LNCAP (cell line): ENCODE data around the gene SCGB2B2.

ENCODE experiments used
- TF ChIP-seq, protein P1 (sequence below): fragments of 450-650 bp; IDR thresholded peaks from 2 replicates; pipeline ENCODE4 v1.5.1; 2017; ENCODE audit warnings: mild to moderate bottlenecking

The SCGB2B2 gene

DNA sequence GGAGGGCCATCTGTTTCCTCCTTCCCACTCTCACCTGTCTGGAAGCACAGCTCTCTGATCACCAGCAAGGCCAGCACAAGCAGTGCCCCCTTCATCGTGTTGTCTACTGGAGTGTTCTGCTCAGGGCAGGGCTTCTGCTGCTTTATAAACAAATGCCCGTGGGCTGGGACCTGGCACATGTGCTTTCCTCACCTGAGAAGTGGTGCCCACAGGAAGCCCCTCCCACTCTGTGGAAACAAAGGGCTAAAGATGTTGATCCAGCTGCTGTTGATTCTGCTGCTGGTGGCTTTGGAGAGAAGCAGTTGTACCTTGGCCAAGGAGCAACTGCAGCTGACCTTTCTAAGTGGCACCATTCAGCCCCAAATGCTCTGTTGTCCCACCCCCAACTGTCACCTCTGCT, 30.7 kb upstream of the SCGB2B2 start:
- TF ChIP-seq, protein P1, sequence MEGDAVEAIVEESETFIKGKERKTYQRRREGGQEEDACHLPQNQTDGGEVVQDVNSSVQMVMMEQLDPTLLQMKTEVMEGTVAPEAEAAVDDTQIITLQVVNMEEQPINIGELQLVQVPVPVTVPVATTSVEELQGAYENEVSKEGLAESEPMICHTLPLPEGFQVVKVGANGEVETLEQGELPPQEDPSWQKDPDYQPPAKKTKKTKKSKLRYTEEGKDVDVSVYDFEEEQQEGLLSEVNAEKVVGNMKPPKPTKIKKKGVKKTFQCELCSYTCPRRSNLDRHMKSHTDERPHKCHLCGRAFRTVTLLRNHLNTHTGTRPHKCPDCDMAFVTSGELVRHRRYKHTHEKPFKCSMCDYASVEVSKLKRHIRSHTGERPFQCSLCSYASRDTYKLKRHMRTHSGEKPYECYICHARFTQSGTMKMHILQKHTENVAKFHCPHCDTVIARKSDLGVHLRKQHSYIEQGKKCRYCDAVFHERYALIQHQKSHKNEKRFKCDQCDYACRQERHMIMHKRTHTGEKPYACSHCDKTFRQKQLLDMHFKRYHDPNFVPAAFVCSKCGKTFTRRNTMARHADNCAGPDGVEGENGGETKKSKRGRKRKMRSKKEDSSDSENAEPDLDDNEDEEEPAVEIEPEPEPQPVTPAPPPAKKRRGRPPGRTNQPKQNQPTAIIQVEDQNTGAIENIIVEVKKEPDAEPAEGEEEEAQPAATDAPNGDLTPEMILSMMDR, result no peak

DNA sequence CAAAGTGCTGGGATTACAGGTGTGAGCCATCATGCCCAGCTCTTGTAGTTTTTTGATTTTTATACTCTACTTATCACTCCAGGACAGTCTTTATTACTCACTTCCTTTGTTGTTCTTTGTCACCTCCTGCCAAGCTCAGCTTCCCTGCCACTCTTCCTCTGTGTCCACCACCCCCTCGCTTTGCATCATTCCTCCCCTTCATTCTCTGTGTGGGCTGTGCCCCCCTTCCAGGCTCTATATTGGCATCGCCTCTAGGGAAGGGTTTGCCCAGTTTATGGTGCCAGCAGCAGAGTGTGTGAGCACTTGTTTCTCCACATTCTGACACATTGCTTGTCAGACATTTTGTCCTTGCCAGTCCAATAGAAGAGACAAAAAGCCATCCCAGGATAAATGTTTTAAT, 15.6 kb upstream of the SCGB2B2 start:
- TF ChIP-seq, protein P1, result no peak

DNA sequence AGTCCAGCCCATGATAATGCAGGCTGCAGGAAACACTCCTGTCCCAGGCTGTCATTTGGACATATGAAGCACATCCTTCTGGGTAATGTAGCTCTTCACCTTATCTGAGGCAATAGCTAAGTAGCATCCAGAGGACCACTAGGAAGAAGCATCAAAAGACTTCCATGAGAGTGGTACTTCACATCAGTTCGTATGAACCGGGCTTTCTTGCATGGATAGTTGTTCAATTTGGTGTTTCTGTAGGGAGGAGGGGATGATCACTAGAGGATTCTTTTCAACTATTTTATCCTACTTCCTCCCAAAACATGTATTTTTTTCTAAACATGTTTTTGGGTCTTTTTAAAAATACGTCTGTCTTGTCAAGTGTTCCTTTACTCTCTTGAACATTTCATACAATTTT, 13.4 kb upstream of the SCGB2B2 start:
- TF ChIP-seq, protein P1, result no peak

DNA sequence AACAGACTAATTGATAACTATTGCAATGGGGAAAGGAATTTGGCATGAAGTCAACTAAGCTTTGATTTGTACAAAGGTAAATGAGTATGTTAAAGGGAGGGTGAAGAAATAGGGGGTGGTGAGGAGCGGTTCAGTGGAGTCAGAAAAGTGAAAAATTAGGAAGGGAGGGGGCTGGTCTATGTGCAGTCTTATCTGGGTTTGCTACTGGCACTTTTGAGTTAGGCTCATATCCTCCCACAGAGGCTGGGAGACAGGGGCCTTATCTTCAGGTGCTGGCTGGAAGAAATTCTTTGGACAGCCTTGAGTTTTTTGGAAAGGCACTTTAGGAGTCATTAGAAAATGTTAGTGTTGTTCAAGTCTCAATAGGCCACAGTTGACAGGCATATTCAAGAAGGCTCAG, 11.6 kb upstream of the SCGB2B2 start:
- TF ChIP-seq, protein P1, result no peak

DNA sequence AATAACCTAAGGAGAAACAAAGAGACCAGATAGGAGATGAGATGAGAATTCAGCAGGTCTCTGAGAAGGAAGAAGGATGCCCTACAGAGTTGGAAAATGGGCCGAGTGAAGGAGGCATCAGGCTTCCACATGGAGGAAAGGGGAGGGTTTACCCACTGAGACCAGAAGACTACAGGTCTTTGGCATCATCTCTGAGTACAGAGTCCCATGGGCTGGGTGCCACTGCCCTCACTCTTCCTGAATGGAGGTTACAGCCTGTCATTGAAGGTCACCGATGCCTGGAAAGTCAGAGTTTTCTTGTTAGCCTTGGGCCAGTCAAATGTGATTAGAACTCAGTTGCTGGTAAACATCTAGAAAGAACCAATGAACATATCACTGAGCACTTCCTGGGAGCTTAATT, 10.4 kb upstream of the SCGB2B2 start:
- TF ChIP-seq, protein P1, result no peak

DNA sequence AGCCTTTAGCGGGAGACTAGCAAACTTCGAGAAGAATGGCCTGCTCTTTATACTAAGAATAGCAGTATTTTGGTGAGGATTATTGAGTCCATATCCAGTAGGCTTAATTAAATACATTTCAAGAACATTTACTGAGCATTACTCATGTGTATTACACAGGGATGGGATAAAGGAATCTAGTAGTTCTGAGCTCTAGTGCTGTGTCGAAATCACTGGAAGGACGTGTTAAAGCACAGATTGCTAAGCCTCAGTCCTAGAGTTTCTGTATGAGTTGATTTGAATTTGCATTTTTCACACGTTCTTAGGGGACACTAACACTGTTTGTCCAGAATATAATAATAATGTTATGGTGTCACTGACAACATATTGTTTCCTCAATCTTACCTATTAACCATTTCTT, 9.5 kb upstream of the SCGB2B2 start:
- TF ChIP-seq, protein P1, result no peak

DNA sequence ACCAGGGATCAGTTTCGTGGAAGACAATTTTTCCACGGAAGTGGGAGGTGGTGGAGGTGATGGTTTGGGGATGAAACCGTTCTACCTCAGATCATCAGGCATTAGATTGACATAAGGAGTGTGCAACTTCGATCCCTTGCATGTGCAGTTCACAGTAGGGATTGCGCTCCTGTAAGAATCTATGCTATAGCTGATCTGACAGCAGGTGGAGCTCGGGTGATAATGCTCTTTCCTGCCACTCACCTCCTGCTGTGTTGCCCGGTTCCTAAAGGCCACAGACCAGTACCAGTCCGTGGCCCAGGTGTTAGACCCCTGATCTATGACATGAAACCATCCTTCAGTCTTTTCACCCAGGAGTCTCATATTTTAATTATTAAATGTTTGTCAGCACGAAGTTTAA, 4.5 kb upstream of the SCGB2B2 start:
- TF ChIP-seq, protein P1, result no peak

DNA sequence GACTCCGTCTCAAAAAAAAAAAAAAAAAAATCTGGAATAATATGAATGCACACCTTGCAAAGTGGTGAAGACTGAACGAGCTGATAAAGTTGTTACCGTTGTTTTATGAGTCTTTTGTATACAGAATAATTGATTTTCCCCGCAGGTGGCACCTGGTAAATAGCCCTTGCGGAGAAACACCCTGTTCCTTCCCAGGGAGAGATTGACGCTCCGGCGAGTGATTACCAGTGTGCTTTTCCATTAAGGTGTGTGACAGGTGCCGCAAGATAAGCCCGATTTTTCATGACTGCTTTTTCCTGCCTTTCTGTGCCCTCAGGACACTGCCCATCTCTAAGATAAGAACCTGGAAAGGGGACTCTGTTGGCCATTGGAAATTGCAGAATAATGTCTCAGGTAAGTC, 1.5 kb upstream of the SCGB2B2 start:
- TF ChIP-seq, protein P1, result no peak
